ENCODE measurements around the gene NSD2. TPM values are rescaled to one million over a fixed set of nuclear protein-coding genes. Genes with fewer than 3 reads are reported as not detected.
A peak's percentile ranks its signal among the peaks of the same experiment; 100 is the strongest.

Gene NSD2
- total RNA-seq, 2 experiments from 2014 or later, result 197 to 199 TPM

DNA sequence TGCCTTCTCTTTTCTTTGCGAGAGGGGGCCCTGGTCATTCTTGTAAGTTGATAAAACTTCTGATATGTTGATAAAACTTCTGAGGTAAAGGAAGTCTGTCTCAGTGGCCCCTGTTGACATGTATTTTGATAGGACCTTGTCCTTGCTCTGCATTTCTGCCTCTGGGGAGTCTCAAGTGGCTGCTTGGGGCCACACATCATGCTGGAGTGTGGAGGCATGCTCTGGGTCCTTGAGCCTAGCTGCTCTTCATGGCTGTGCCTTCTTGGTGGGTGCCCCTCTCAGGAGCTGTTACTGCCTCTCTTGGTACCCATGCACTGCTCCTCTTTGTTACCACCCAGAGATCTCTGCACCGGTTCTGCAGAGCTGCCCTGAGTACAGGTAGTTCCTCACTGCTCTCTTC is 14.2 kb downstream of the NSD2 start:
- no peak for DNase-seq
- Mint-ChIP-seq H3K27me3 (no peaks in the 10 kb centered on the region), H3K4me1 (ENCODE audit: low read depth) (peaks cover 29% of the 10 kb centered on the region), H3K9me3 (no peaks in the 10 kb centered on the region), H3K36me3 (peaks cover 12% of the 10 kb centered on the region), H3K4me3 (no peak overlapping the region), H3K27ac (no peak overlapping the region)
- ChIA-PET POLR2A (no interaction called here), CTCF (interaction anchor here (6.5 kb wide), 1 partner anchor 14 kb away, joined by 31 read pairs; no protein-coding TSS in a partner anchor)
- intact Hi-C loops (cut with micrococcal nuclease), result no loop called here

DNA sequence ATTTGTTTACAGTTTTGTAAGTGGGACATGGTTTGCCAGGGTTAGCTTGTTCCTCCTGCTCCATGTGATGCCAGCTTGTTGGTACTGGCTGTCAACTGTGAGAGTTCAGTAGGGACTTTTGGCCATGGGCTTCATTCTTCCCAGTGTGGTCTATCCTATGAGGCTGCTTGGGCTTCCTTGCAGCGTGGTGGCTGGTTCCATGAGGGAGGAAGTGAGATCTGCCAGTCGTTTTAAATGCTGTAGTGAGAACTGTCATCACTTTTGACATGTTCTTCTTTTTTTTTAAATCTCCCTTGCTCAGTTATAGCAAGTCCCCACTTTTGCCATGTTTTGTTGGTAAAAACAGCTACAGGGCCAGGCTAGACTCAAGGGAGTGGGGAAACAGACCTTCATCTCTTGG is 15.9 kb downstream of the NSD2 start:
- no peaks in the 10 kb centered on the region for H3K9me3 Mint-ChIP-seq
- H3K27me3 Mint-ChIP-seq, result no peaks in the 10 kb centered on the region
- CTCF ChIA-PET, result interaction anchor here (1.3 to 6.5 kb wide), 3 partner anchors 13 to 77 kb away, joined by 3 to 31 read pairs (median 4); no protein-coding TSS in a partner anchor
- DNase-seq, result no peak
- H3K27ac Mint-ChIP-seq, result no peak overlapping the region
- POLR2A ChIA-PET, result no interaction called here
- peaks cover 8% of the 10 kb centered on the region for H3K36me3 Mint-ChIP-seq
- intact Hi-C loops (cut with micrococcal nuclease), result no loop called here
- no peak overlapping the region for H3K4me3 Mint-ChIP-seq
- peaks cover 21% of the 10 kb centered on the region for H3K4me1 Mint-ChIP-seq (ENCODE audit: low read depth)

DNA sequence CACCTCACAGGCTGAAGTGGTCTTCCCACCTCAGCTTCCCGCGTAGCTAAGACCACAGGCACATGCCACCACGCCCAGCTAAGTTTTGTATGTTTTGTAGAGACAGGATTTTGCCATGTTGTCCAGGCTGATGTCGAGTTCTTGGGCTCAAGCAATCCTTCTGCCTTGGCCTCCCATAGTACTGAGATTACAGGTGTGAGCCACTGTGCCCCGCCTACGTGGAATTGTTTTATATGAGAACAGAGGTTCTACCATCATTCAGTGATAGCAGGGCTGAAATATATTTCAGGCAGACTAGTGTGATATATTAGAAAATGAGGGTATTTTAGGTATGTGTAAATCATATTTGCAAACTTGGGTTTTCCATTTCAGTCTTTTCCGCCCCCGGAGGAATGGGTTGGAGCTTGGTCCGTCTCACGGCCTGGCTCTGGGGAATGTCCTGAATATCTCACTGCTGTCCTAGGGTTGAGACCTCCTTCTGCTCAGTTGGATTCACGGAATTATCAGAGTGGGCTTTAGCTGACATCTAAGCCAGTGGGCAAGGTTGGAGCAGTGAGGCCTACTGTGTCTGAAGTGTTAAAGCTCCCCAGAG is 19.9 kb downstream of the NSD2 start:
- no peak overlapping the region for H3K27ac Mint-ChIP-seq
- DNase-seq, result no peak
- POLR2A ChIA-PET, result no interaction called here
- CTCF ChIA-PET, result interaction anchor here (6.5 kb wide), 1 partner anchor 9 kb away, joined by 31 read pairs; no protein-coding TSS in a partner anchor
- no peak overlapping the region for H3K4me3 Mint-ChIP-seq
- H3K27me3 Mint-ChIP-seq, result no peaks in the 10 kb centered on the region
- H3K9me3 Mint-ChIP-seq, result no peaks in the 10 kb centered on the region
- H3K36me3 Mint-ChIP-seq, result peaks cover 7% of the 10 kb centered on the region
- H3K4me1 Mint-ChIP-seq (ENCODE audit: low read depth), result peaks cover 21% of the 10 kb centered on the region
- intact Hi-C loops (cut with micrococcal nuclease), result no loop called here

DNA sequence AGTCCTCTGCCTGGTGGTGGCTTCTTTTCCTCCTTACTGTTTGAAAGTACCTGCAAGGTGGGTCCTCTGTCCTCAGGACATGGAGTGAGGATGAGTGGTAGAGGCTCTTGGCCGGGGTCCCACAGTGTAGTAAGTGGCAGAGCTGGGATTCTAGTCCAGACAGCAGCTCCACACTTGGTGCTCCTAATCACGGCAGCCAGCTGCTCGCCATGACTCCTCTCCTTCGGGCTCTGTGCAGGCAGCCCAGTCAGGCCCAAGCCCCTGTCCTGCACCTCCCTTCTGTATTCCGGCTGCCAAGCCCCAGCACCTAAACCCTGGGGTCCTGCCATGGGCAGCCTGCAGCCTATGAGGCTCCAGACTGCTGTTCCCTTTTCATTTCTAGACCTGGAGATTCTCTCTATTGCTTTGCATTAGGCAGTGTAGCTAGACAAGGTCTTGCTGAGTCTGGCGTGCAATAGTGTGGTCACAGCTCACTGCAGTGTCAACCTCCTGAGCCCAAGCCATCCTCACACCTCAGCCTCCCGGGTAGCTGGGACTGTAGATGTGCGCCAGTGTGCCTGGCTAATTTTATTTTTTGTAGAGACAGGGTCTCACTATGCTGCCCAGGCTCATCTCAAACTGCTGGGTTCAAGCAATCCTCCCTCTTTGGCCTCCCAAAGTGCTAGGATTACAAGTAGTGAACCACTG is 24.9 kb downstream of the NSD2 start:
- ChIA-PET CTCF (interaction anchor here (1.4 kb wide), 1 partner anchor 23 kb away, joined by 3 read pairs; no protein-coding TSS in a partner anchor), POLR2A (no interaction called here)
- intact Hi-C loops (cut with micrococcal nuclease), result no loop called here
- Mint-ChIP-seq H3K36me3 (peaks cover 14% of the 10 kb centered on the region), H3K4me1 (ENCODE audit: low read depth) (peaks cover 20% of the 10 kb centered on the region), H3K27me3 (no peaks in the 10 kb centered on the region), H3K9me3 (no peaks in the 10 kb centered on the region), H3K4me3 (no peak overlapping the region), H3K27ac (no peak overlapping the region)
- no peak for DNase-seq

DNA sequence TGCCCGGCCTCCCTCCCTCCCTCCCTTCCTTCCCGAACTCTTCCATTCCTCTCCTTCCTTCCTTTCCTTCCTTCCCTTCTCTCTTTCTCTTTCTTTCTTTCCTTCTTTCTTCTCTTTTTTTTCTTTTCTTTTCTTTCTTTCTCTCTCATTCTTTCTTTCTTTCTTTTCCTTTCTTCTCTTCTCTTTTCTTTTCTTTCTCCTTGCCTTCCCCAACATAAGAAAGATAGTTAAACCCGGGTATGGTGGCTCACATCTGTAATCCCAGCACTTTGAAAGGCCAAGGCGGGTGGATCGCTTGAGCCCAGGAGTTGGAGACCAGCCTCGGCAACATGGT is 25.4 kb downstream of the NSD2 start:
- H3K27me3 Mint-ChIP-seq, result no peaks in the 10 kb centered on the region
- peaks cover 20% of the 10 kb centered on the region for H3K4me1 Mint-ChIP-seq (ENCODE audit: low read depth)
- no peak for DNase-seq
- CTCF ChIA-PET, result no interaction called here
- no peak overlapping the region for H3K4me3 Mint-ChIP-seq
- no peak overlapping the region for H3K27ac Mint-ChIP-seq
- peaks cover 19% of the 10 kb centered on the region for H3K36me3 Mint-ChIP-seq
- POLR2A ChIA-PET, result no interaction called here
- intact Hi-C loops (cut with micrococcal nuclease), result no loop called here
- no peaks in the 10 kb centered on the region for H3K9me3 Mint-ChIP-seq

DNA sequence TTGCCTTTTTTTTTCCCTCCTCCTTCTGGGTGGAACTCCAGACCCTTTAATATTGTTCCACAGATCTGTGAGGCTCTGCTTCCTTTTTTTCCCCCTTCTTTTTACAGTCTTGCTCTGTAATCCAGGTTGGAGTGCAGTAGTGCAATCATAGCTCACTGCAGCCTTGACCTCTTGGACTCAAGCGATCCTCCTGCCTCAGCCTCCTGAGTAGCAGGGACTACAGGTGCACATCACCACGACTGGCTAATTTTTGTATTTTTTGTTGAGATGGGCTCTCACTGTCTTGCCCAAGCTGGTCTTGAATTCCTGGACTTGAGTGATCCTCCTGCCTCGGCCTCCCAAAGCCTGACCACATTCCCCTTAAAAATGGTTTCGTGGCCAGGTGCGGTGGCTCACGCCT is 26.8 kb downstream of the NSD2 start:
- CTCF ChIA-PET, result interaction anchor here (1.0 to 6.5 kb wide), 9 partner anchors 10 to 153 kb away, joined by 3 to 55 read pairs (median 22); partner anchors contain the start of gene LETM1

DNA sequence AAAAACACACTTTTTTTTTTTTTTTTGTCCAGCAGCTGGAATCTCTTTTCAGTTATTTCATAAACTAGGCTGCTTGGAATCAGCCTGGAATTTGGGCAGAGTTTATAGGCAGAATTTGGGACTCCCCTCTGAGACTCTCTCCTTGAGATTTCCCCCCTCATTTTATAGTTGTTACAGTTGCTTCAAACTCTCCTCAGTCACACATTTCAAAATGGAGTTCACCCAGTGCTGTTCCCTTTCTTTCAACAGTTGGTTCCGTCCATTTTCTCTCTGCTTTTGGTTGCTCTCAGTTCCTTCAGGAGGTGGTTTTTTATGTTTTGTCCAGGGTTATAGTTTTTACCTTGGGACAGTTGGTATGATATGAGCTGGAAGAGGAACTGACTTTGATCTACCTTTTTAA is 27.5 kb downstream of the NSD2 start:
- H3K4me1 Mint-ChIP-seq (ENCODE audit: low read depth), result peaks cover 29% of the 10 kb centered on the region
- no peaks in the 10 kb centered on the region for H3K9me3 Mint-ChIP-seq
- no peak overlapping the region for H3K4me3 Mint-ChIP-seq
- CTCF ChIA-PET, result interaction anchor here (0.7 to 6.5 kb wide), 23 partner anchors 10 to 794 kb away, joined by 3 to 55 read pairs (median 11); partner anchors contain the start of gene LETM1
- no peak overlapping the region for H3K27ac Mint-ChIP-seq
- peaks cover 35% of the 10 kb centered on the region for H3K36me3 Mint-ChIP-seq
- no peaks in the 10 kb centered on the region for H3K27me3 Mint-ChIP-seq
- POLR2A ChIA-PET, result interaction anchor here (0.6 kb wide), 1 partner anchor 135 kb away, joined by 3 read pairs; no protein-coding TSS in a partner anchor
- DNase-seq, result no peak
- intact Hi-C loops (cut with micrococcal nuclease), result loop anchor here (1.0 to 2.0 kb wide), 3 partner anchors 25 to 150 kb away; partner anchors contain the start of gene LETM1

More for the DNA sequence above, 26.8 kb downstream of the NSD2 start:
- intact Hi-C loops (cut with micrococcal nuclease), result loop anchor here (2.0 kb wide), 1 partner anchor 149 kb away; no protein-coding TSS in a partner anchor
- Mint-ChIP-seq H3K4me1 (ENCODE audit: low read depth) (peaks cover 24% of the 10 kb centered on the region), H3K36me3 (peaks cover 30% of the 10 kb centered on the region), H3K4me3 (no peak overlapping the region), H3K27me3 (no peaks in the 10 kb centered on the region), H3K27ac (no peak overlapping the region), H3K9me3 (no peaks in the 10 kb centered on the region)
- no peak for DNase-seq
- POLR2A ChIA-PET, result no interaction called here

DNA sequence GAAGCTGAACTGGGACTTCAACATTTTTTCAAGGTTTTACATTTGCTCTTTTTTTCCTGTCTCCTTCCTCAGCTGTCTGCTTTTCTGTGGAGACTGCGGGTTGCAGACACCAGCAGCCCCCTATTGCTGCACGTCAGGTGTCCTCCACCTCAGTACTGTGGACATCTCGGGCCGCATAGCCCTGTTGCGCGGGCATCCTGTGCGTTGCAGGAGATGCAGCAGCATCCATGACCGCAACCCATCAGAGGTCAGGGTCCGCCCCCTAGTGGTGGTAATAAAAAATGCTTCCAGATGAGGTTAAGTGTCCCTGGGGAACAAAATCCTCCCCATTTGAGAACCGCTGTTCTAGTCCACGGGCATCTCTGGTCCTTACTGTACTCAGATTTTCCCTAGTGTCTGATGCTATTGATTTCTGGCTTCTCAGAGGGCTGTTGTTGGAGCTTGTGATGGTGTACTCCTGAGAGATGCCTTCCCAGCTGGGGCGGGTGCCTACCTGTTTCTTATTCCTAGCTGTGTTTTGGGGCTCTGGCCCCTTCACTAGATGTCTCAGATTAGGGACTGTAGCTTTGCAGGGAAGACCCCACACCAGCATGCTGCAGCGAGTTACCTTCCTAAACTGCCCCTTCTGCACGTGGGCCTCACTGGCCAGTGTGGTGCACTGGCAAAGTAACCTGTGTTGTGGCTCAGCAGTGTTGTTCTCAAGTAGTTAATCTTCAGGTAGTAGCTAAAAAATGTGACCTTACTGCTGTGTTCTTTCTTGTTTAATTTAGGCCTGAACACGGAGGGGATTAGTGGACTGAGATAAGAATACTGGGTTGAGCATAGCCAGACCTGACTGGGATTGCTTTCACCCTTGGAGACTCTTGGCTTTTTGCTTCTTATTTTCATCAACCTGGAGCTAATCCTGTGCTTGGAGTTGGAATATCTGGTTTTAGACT is 28.2 kb downstream of the NSD2 start:
- CTCF ChIA-PET, result interaction anchor here (0.7 to 6.5 kb wide), 35 partner anchors 9 to 795 kb away, joined by 3 to 55 read pairs (median 4); partner anchors contain the start of genes CFAP99, LETM1 and ZFYVE28
- peaks cover 43% of the 10 kb centered on the region for H3K36me3 Mint-ChIP-seq
- intact Hi-C loops (cut with micrococcal nuclease), result loop anchor here (1.0 to 2.0 kb wide), 3 partner anchors 26 to 151 kb away; partner anchors contain the start of gene LETM1
- no peak overlapping the region for H3K27ac Mint-ChIP-seq
- DNase-seq, result peak; percentile 81
- H3K27me3 Mint-ChIP-seq, result no peaks in the 10 kb centered on the region
- H3K4me3 Mint-ChIP-seq, result no peak overlapping the region
- POLR2A ChIA-PET, result interaction anchor here (0.6 to 1.3 kb wide), 2 partner anchors 27 to 135 kb away, joined by 3 to 8 read pairs; no protein-coding TSS in a partner anchor
- peaks cover 29% of the 10 kb centered on the region for H3K4me1 Mint-ChIP-seq (ENCODE audit: low read depth)
- H3K9me3 Mint-ChIP-seq, result no peaks in the 10 kb centered on the region

DNA sequence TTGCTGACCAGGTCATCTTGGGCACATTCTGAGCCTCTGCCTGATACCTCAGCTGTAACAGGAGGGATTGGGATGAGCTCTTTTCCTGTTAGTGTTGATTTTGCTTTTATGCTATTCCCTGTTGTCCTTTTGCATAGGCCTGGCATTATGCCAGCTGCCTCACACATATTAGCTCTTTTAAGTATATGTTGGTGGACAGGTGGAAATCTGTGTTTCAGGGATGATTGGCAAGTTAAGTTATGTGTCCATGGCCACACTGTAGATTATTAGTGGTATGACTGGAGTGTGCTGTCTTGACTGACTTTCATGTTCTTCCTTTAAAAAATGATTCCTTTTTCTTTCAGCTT is 28.9 kb downstream of the NSD2 start:
- no peak for DNase-seq
- POLR2A ChIA-PET, result interaction anchor here (1.3 kb wide), 1 partner anchor 27 kb away, joined by 8 read pairs; no protein-coding TSS in a partner anchor
- peaks cover 44% of the 10 kb centered on the region for H3K36me3 Mint-ChIP-seq
- H3K4me1 Mint-ChIP-seq (ENCODE audit: low read depth), result peaks cover 26% of the 10 kb centered on the region
- no peaks in the 10 kb centered on the region for H3K27me3 Mint-ChIP-seq
- no peak overlapping the region for H3K4me3 Mint-ChIP-seq
- H3K9me3 Mint-ChIP-seq, result no peaks in the 10 kb centered on the region
- H3K27ac Mint-ChIP-seq, result no peak overlapping the region
- intact Hi-C loops (cut with micrococcal nuclease), result no loop called here
- CTCF ChIA-PET, result interaction anchor here (0.7 to 6.5 kb wide), 32 partner anchors 8 to 519 kb away, joined by 3 to 55 read pairs (median 4); partner anchors contain the start of genes CFAP99, LETM1 and ZFYVE28

DNA sequence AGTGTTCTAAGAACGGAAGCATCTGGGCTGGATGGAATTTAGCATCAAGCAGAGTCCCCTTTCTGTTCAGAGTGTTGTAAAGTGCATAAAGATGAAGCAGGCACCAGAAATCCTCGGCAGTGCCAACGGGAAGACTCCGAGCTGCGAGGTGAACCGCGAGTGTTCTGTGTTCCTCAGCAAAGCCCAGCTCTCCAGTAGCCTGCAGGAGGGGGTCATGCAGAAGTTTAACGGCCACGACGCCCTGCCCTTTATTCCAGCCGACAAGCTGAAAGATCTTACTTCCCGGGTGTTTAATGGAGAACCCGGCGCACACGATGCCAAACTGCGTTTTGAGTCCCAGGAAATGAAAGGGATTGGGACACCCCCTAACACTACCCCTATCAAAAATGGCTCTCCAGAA is 29.4 kb downstream of the NSD2 start:
- ChIA-PET POLR2A (interaction anchor here (1.3 kb wide), 1 partner anchor 28 kb away, joined by 8 read pairs; no protein-coding TSS in a partner anchor), CTCF (interaction anchor here (0.7 to 6.5 kb wide), 17 partner anchors 8 to 207 kb away, joined by 3 to 55 read pairs (median 15); partner anchors contain the start of gene LETM1)
- H3K4me3 Mint-ChIP-seq, result no peak overlapping the region
- no peak overlapping the region for H3K27ac Mint-ChIP-seq
- no peaks in the 10 kb centered on the region for H3K27me3 Mint-ChIP-seq
- intact Hi-C loops (cut with micrococcal nuclease), result no loop called here
- no peaks in the 10 kb centered on the region for H3K9me3 Mint-ChIP-seq
- peaks cover 26% of the 10 kb centered on the region for H3K4me1 Mint-ChIP-seq (ENCODE audit: low read depth)
- no peak for DNase-seq
- H3K36me3 Mint-ChIP-seq, result peaks cover 49% of the 10 kb centered on the region

DNA sequence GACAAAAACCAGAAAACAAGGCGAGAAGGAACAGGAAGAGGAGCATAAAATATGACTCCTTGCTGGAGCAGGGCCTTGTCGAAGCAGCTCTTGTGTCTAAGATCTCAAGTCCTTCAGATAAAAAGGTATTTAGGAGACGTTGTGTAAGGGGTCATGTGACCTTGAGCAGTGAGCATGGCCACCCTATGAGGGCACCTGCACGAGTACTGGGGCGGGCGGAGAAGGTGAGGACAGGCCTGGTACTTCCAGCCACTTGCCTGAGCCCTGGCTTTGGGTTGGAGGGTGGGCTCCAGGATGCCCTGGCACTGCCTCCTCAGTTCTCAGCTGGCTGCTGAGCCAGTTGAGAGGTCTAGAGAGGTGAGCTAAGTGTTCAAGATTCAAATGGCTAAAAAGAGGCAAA is 29.9 kb downstream of the NSD2 start:
- CTCF ChIA-PET, result interaction anchor here (0.7 to 6.5 kb wide), 11 partner anchors 9 to 153 kb away, joined by 3 to 55 read pairs (median 17); partner anchors contain the start of gene LETM1
- Mint-ChIP-seq H3K4me3 (no peak overlapping the region), H3K27me3 (no peaks in the 10 kb centered on the region), H3K4me1 (ENCODE audit: low read depth) (peaks cover 30% of the 10 kb centered on the region), H3K36me3 (peaks cover 54% of the 10 kb centered on the region), H3K9me3 (no peaks in the 10 kb centered on the region), H3K27ac (no peak overlapping the region)
- no peak for DNase-seq
- intact Hi-C loops (cut with micrococcal nuclease), result no loop called here
- POLR2A ChIA-PET, result no interaction called here
